ENCODE measurements around the gene APOL1. TPM values are rescaled to one million over a fixed set of nuclear protein-coding genes. Genes with fewer than 3 reads are reported as not detected.

The APOL1 gene
- total and polyA plus RNA-seq, 11 donors = 10.4 to 132 (median 18.1) TPM

- Histone ChIP-seq H3K4me1 (peaks cover 0 to 75% (median 4%) of the 10 kb centered on the region in 12 donors), H3K9me3 (peaks cover 0 to 4% (median 0%) of the 10 kb centered on the region in 12 donors), H3K27ac (peak overlapping the region in 1 of 12 donors; percentile 46), H3K27me3 (no peaks in the 10 kb centered on the region), H3K36me3 (no peaks in the 10 kb centered on the region), H3K4me3 (no peak overlapping the region)
- intact Hi-C loops (cut with DNase I) = no loop called here
- DNase-seq = no peak
- TF ChIP-seq CTCF (IDR thresholded peaks at IDR 0.05) = no peak
- no peak for TF ChIP-seq POLR2A (IDR thresholded peaks at IDR 0.05)
- no peak for ATAC-seq
- 82 to 88% (median 87%) methylated on average over 3 of the region's 3 CpGs for WGBS, 4 donors
Observed at GRCh38 chr22:36210224-36210623, 42.7 kb upstream of the APOL1 start.

- H3K36me3 ChIP-seq = no peaks in the 10 kb centered on the region
- H3K4me3 ChIP-seq = no peak overlapping the region
- no peaks in the 10 kb centered on the region for H3K27me3 ChIP-seq
- H3K9me3 ChIP-seq = peaks cover 0 to 4% (median 0%) of the 10 kb centered on the region in 12 donors
- peaks cover 0 to 69% (median 4%) of the 10 kb centered on the region in 12 donors for H3K4me1 ChIP-seq
- DNase-seq (peak in 2 of 5 donors; percentile 46 to 47), ATAC-seq (peak in 3 of 4 donors; percentile 29 to 48 (median 41))
- no peak for TF ChIP-seq POLR2A (IDR thresholded peaks at IDR 0.05)
- TF ChIP-seq CTCF (IDR thresholded peaks at IDR 0.05) = no peak
- intact Hi-C loops (cut with DNase I) = no loop called here
- 54 to 65% (median 60%) methylated on average over 4 of the region's 4 CpGs for WGBS, 4 donors
- H3K27ac ChIP-seq = peak overlapping the region in 1 of 12 donors; percentile 46
Observed at GRCh38 chr22:36211237-36211861, 41.6 kb upstream of the APOL1 start.

DNA sequence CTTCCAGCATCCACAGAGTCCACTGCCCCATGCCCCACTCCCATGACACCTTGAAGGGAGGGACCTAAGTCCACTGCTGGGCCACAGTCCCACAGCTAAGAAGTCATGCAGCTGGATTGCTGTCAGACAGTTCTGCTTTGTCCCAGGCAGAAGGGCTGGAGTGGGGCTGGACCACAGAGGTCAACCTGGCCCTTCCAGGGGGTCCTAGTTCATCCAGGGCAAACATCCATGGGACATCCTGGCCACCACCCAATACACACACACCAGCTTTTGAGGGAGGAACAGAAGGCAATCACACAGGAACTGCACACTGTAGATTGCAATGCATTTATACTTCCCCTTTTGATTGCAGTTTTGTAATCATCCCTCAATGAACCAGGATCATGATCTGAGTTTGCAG lies 40.0 kb upstream of the APOL1 start:
- no peaks in the 10 kb centered on the region for H3K27me3 ChIP-seq
- H3K27ac ChIP-seq = no peak overlapping the region
- no peak overlapping the region for H3K4me3 ChIP-seq
- DNase-seq (no peak), ATAC-seq (peak in 1 of 4 donors; percentile 64)
- H3K36me3 ChIP-seq = no peaks in the 10 kb centered on the region
- peaks cover 0 to 54% (median 4%) of the 10 kb centered on the region in 12 donors for H3K4me1 ChIP-seq
- intact Hi-C loops (cut with DNase I) = no loop called here
- H3K9me3 ChIP-seq = peaks cover 0 to 4% (median 0%) of the 10 kb centered on the region in 12 donors
- TF ChIP-seq CTCF (IDR thresholded peaks at IDR 0.05) (no peak), POLR2A (IDR thresholded peaks at IDR 0.05) (no peak)

- H3K4me3 ChIP-seq = no peak overlapping the region
- H3K36me3 ChIP-seq = no peaks in the 10 kb centered on the region
- no peak overlapping the region for H3K27ac ChIP-seq
- ATAC-seq = no peak
- peaks cover 0 to 47% (median 4%) of the 10 kb centered on the region in 12 donors for H3K4me1 ChIP-seq
- H3K9me3 ChIP-seq = peaks cover 0 to 4% (median 0%) of the 10 kb centered on the region in 12 donors
- 81 to 95% (median 86%) methylated on average over 4 of the region's 4 CpGs for WGBS, 4 donors
- no peak for DNase-seq
- no peaks in the 10 kb centered on the region for H3K27me3 ChIP-seq
- TF ChIP-seq POLR2A (IDR thresholded peaks at IDR 0.05) (no peak), CTCF (IDR thresholded peaks at IDR 0.05) (no peak)
- intact Hi-C loops (cut with DNase I) = no loop called here
Observed at GRCh38 chr22:36213586-36213985, 39.3 kb upstream of the APOL1 start.
